Measurements from ENCODE around the gene IL17RC. TPM values are rescaled to one million over a fixed set of nuclear protein-coding genes. Genes with fewer than 3 reads are reported as not detected.

The IL17RC gene
- total and polyA plus RNA-seq, 10 donors, result 6.6 to 24.6 (median 19.4) TPM

- intact Hi-C loops (cut with DNase I; ENCODE audit: low total_unique reads), result no loop called here
- no peak for TF ChIP-seq POLR2A (IDR thresholded peaks at IDR 0.05)
- TF ChIP-seq, protein P1, sequence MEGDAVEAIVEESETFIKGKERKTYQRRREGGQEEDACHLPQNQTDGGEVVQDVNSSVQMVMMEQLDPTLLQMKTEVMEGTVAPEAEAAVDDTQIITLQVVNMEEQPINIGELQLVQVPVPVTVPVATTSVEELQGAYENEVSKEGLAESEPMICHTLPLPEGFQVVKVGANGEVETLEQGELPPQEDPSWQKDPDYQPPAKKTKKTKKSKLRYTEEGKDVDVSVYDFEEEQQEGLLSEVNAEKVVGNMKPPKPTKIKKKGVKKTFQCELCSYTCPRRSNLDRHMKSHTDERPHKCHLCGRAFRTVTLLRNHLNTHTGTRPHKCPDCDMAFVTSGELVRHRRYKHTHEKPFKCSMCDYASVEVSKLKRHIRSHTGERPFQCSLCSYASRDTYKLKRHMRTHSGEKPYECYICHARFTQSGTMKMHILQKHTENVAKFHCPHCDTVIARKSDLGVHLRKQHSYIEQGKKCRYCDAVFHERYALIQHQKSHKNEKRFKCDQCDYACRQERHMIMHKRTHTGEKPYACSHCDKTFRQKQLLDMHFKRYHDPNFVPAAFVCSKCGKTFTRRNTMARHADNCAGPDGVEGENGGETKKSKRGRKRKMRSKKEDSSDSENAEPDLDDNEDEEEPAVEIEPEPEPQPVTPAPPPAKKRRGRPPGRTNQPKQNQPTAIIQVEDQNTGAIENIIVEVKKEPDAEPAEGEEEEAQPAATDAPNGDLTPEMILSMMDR (IDR thresholded peaks at IDR 0.05 in 8 of 11, conservative IDR thresholded peaks at IDR 0.05 in 3 of 11), result no peak
- no peak for TF ChIP-seq POLR2AphosphoS5 (IDR thresholded peaks at IDR 0.05)
- Histone ChIP-seq H3K9me3 (no peaks in the 10 kb centered on the region), H3K4me3 (no peak overlapping the region), H3K27ac (no peak overlapping the region), H3K4me1 (no peaks in the 10 kb centered on the region), H3K36me3 (no peaks in the 10 kb centered on the region), H3K27me3 (replicated peaks in 1 of 7) (no peaks in the 10 kb centered on the region)
- 76 to 89% (median 82%) methylated on average over 5 of the region's 5 CpGs for WGBS, 5 donors
- no peak for DNase-seq
Observed at GRCh38 chr3:9878700-9879099, 38.2 kb upstream of the IL17RC start.

GRCh38 chr3:9879830-9880549, 36.9 kb upstream of the IL17RC start, which contains the start of gene CIDEC:
CIDEC (minus strand) TSS chr3:9880253; CDS start chr3:9878486, 1,767 bp downstream.
- no peaks in the 10 kb centered on the region for H3K36me3 ChIP-seq
- no peaks in the 10 kb centered on the region for H3K27me3 ChIP-seq (replicated peaks in 1 of 7)
- no peak within 1 kb of the TSS for H3K4me3 ChIP-seq
- H3K9me3 ChIP-seq, result no peaks in the 10 kb centered on the region
- DNase-seq, result peak; percentile 13
- no peak within 1 kb of the TSS for H3K27ac ChIP-seq
- H3K4me1 ChIP-seq, result no peaks in the 10 kb centered on the region
- TF ChIP-seq POLR2AphosphoS5 (IDR thresholded peaks at IDR 0.05), result no peak
- WGBS, 5 donors, result 84 to 91% (median 87%) methylated on average over 7 of the region's 7 CpGs
- intact Hi-C loops (cut with DNase I; ENCODE audit: low total_unique reads), result no loop called here

DNA sequence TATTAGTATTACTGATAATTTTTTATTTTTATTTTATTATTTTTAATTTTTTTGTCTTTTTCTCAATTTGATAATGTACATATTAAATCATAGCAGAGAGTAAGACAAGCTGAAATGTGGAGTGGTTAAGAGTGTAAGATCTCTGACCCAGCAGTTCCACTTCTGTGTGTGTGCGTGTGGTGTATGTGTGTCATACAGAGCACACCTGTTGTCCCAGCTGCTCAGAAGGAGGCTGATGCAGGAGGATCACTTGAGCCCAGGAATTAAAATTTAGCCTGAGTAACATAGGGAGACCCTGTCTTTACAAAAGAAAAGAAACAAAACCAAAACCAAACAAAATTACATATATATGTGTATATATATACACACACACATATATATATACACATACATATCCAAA, 35.5 kb upstream of the IL17RC start:
- 86 to 97% (median 93%) methylated on average over 1 of the region's 1 CpG for WGBS, 5 donors

GRCh38 chr3:9883706-9884554, 33.0 kb upstream of the IL17RC start:
- no peaks in the 10 kb centered on the region for H3K27me3 ChIP-seq (replicated peaks in 1 of 7)
- H3K36me3 ChIP-seq, result no peaks in the 10 kb centered on the region
- intact Hi-C loops (cut with DNase I; ENCODE audit: low total_unique reads), result no loop called here
- H3K9me3 ChIP-seq, result no peaks in the 10 kb centered on the region
- TF ChIP-seq POLR2A (IDR thresholded peaks at IDR 0.05) (no peak), POLR2AphosphoS5 (IDR thresholded peaks at IDR 0.05) (no peak)
- TF ChIP-seq, protein P1 (IDR thresholded peaks at IDR 0.05 in 8 of 11, conservative IDR thresholded peaks at IDR 0.05 in 3 of 11), result no peak
- H3K4me3 ChIP-seq, result no peak overlapping the region
- 84 to 90% (median 85%) methylated on average over 7 of the region's 7 CpGs for WGBS, 5 donors
- no peaks in the 10 kb centered on the region for H3K4me1 ChIP-seq
- no peak overlapping the region for H3K27ac ChIP-seq
- no peak for DNase-seq

More for the DNA sequence above, 35.5 kb upstream of the IL17RC start:
- no peak for DNase-seq
- Histone ChIP-seq H3K9me3 (no peaks in the 10 kb centered on the region), H3K27me3 (replicated peaks in 1 of 7) (no peaks in the 10 kb centered on the region), H3K4me3 (no peak overlapping the region), H3K36me3 (no peaks in the 10 kb centered on the region), H3K4me1 (no peaks in the 10 kb centered on the region), H3K27ac (no peak overlapping the region)
- intact Hi-C loops (cut with DNase I; ENCODE audit: low total_unique reads), result no loop called here
- no peak for TF ChIP-seq POLR2AphosphoS5 (IDR thresholded peaks at IDR 0.05)
